Karpas-422 (cell line): Measurements from ENCODE around the gene GALNT18. TPM values are rescaled to one million over a fixed set of nuclear protein-coding genes. Genes with fewer than 3 reads are reported as not detected.

Experiments used
- DNase-seq: peaks from one replicate; pipeline ENCODE4 v3.0.0-alpha.2; 2015
- H2AFZ ChIP-seq: fragments of 200-600 bp; sonication (generic); 2 replicates; pipeline ENCODE4 v1.6.1; 2014; ENCODE audit warnings: antibody characterized with exemption, low read length, mixed read lengths
- H3K27ac ChIP-seq: fragments of 200-600 bp; sonication (generic); 2 replicates; pipeline ENCODE4 v1.5.1; 2014; ENCODE audit warnings: mild to moderate bottlenecking, low read length, moderate library complexity
- H3K27me3 ChIP-seq: fragments of 200-600 bp; sonication (generic); 2 replicates; pipeline ENCODE4 v1.6.1; 2014; ENCODE audit warnings: low read length, mixed read lengths
- H3K36me3 ChIP-seq: fragments of 200-600 bp; sonication (generic); 2 replicates; pipeline ENCODE4 v1.6.1; 2014; ENCODE audit warnings: low read length, mixed read lengths; ENCODE audit not compliant: insufficient read depth
- H3K4me1 ChIP-seq: fragments of 200-600 bp; sonication (generic); 2 replicates; pipeline ENCODE4 v1.6.1; 2014; ENCODE audit warnings: mild to moderate bottlenecking, low read length, mixed read lengths
- H3K4me2 ChIP-seq: fragments of 200-600 bp; sonication (generic); 2 replicates; pipeline ENCODE4 v1.6.1; 2014; ENCODE audit warnings: low read length, low read depth, mild to moderate bottlenecking; ENCODE audit not compliant: poor library complexity, severe bottlenecking
- H3K4me3 ChIP-seq: fragments of 200-600 bp; sonication (generic); 2 replicates; pipeline ENCODE4 v1.5.1; 2014; ENCODE audit warnings: mild to moderate bottlenecking, antibody characterized with exemption, low read length, mixed read lengths
- H3K79me2 ChIP-seq: fragments of 200-600 bp; sonication (generic); 2 replicates; pipeline ENCODE4 v1.6.1; 2014; ENCODE audit warnings: mild to moderate bottlenecking, low read length, mixed read lengths
- H3K9ac ChIP-seq: fragments of 200-600 bp; sonication (generic); 2 replicates; pipeline ENCODE4 v1.6.0; 2014; ENCODE audit warnings: low read length
- H3K9me2 ChIP-seq: fragments of 200-600 bp; sonication (generic), shearing (Covaris generic); replicated peaks from 2 replicates; pipeline ENCODE4 v1.6.0; 2014; ENCODE audit warnings: mild to moderate bottlenecking, low read length, moderate library complexity; ENCODE audit not compliant: insufficient read depth
- H3K9me3 ChIP-seq: fragments of 300-700, 200-600 bp; sonication (generic); 2 replicates; pipeline ENCODE4 v1.6.1; 2014; ENCODE audit warnings: low read length, mixed read lengths
- H4K20me1 ChIP-seq: fragments of 200-600 bp; sonication (generic); 2 replicates; pipeline ENCODE4 v1.6.1; 2014; ENCODE audit warnings: mild to moderate bottlenecking, antibody characterized with exemption, low read length, low read depth; ENCODE audit not compliant: insufficient read depth
- total RNA-seq: library from RNA; depleted of rRNA; stranded (reverse); fragments of >200 nt; shearing (Covaris generic); gene quantifications from 2 replicates; pipeline ENCODE4 v1.2.3, GENCODE V29; 2014; ENCODE audit warnings: low replicate concordance

Gene GALNT18
- total RNA-seq, 1 experiment from 2014 or later: not detected

DNA sequence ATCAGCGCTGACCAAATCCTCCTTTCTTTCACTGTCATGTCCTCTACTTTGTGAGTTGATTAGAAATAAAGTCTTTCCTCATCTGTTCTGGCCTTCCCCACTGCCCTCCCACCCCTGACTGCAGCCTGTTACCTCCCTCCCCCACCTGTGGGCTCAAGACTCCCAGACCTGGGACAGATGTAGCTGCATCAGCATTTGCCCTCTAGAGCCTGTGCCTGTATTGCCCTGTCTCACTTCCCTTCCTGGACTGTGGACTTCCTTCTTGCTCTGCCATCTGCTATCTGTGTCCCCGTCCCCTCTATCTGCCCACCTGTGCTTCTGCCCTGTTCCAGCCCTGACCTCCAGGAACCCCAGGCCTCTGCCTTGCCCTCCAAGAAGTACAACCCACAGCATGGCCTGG lies 122.5 kb downstream of the GALNT18 start:
- no peak for DNase-seq
- Histone ChIP-seq H3K36me3 (no peaks in the 10 kb centered on the region), H2AFZ (no peak overlapping the region), H3K4me3 (no peak overlapping the region), H3K9ac (no peak overlapping the region), H3K4me2 (no peak overlapping the region), H3K9me3 (no peaks in the 10 kb centered on the region), H3K4me1 (no peaks in the 10 kb centered on the region), H3K27me3 (no peaks in the 10 kb centered on the region), H3K27ac (no peak overlapping the region), H3K79me2 (no peaks in the 10 kb centered on the region), H4K20me1 (no peaks in the 10 kb centered on the region), H3K9me2 (no peaks in the 10 kb centered on the region)

DNA sequence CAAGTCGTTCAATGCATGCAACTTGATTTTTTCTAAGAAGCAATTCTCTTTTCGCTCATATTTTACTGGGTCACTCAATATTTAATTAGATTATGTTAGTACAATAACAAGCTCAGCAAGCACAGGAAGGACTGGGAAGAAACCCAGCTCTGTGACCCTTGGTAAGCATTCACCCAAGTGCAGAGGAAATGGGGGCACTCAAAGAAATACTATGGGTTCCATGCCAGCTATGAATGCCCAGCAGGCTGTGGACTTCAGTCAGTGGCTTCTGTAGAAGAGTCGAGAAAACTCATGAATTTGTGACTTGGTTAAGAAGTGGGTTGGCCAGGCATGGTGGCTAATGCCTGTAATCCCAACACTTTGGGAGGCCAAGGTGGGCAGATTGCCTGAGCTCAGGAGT lies 123.6 kb downstream of the GALNT18 start:
- Histone ChIP-seq H4K20me1 (no peaks in the 10 kb centered on the region), H3K36me3 (no peaks in the 10 kb centered on the region), H3K4me3 (no peak overlapping the region), H3K79me2 (no peaks in the 10 kb centered on the region), H3K27me3 (no peaks in the 10 kb centered on the region), H3K4me1 (no peaks in the 10 kb centered on the region), H2AFZ (no peak overlapping the region), H3K27ac (no peak overlapping the region), H3K4me2 (no peak overlapping the region), H3K9me2 (no peaks in the 10 kb centered on the region), H3K9me3 (no peaks in the 10 kb centered on the region), H3K9ac (no peak overlapping the region)
- no peak for DNase-seq

DNA sequence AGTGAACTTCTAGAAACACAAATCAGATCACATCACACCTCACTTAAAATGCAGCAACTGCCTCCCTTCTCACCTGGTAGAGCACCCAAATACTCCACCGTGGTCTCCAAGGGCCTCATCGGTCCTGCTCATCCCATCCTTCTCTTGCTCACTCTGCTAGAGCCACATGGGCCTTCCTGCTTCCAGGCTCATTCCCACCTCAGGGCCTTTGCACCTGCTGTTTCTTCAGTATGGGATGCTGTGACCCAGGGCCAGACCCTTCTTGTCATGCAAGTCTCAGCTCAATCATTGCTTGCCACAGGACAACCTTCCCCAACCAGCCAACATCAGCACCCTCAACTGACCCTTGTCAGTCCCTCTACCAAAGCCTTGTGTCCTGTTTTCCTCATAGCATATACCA lies 124.9 kb downstream of the GALNT18 start:
- no peaks in the 10 kb centered on the region for H3K4me1 ChIP-seq
- no peaks in the 10 kb centered on the region for H3K36me3 ChIP-seq
- no peaks in the 10 kb centered on the region for H3K9me3 ChIP-seq
- no peaks in the 10 kb centered on the region for H3K79me2 ChIP-seq
- no peaks in the 10 kb centered on the region for H4K20me1 ChIP-seq
- H2AFZ ChIP-seq: no peak overlapping the region
- H3K4me3 ChIP-seq: no peak overlapping the region
- H3K27ac ChIP-seq: no peak overlapping the region
- H3K9me2 ChIP-seq: no peaks in the 10 kb centered on the region
- H3K9ac ChIP-seq: no peak overlapping the region
- no peaks in the 10 kb centered on the region for H3K27me3 ChIP-seq
- no peak overlapping the region for H3K4me2 ChIP-seq
- no peak for DNase-seq

DNA sequence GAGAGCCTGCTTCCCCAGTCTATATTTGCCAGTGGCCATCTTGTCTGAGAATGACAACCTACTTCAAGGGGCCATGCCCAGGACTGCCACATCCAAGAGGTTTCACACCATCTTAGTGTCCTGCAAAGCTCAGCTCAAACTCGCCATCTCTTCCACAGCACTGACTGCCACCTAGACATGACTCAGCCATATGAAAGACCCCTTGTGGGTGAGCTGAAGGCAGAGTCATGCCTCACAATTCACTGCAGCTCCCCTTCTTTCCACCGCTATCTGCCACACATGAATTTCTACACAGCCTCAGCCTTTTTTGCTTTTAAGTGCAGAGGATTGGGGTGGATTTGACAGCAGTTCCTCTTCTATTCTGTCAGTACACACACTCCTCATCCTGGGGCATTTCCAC lies 127.5 kb downstream of the GALNT18 start:
- no peaks in the 10 kb centered on the region for H3K79me2 ChIP-seq
- H4K20me1 ChIP-seq: no peaks in the 10 kb centered on the region
- no peak overlapping the region for H3K27ac ChIP-seq
- H2AFZ ChIP-seq: no peak overlapping the region
- no peaks in the 10 kb centered on the region for H3K9me2 ChIP-seq
- H3K9me3 ChIP-seq: no peaks in the 10 kb centered on the region
- H3K36me3 ChIP-seq: no peaks in the 10 kb centered on the region
- no peak for DNase-seq
- no peaks in the 10 kb centered on the region for H3K4me1 ChIP-seq
- H3K4me2 ChIP-seq: no peak overlapping the region
- no peaks in the 10 kb centered on the region for H3K27me3 ChIP-seq
- H3K4me3 ChIP-seq: no peak overlapping the region
- no peak overlapping the region for H3K9ac ChIP-seq

DNA sequence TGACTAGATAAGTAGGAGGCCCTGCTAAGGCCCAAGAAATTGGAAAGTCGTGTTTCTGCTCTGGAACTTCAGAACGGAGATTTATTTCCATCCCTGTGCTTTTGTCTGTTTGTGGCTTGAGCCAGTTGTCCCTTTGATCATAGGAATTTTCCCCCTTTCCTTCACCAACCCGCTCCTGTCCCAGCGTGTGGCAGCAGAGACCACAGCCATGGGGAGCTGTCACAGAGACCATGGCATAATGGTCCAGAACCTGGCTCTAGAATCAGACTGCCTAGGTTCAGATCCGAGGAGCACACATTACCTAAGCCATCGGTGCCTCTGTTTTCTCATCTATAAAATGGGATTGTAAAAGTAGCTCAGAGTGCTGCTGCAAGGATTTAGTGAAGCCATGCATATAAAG lies 128.1 kb downstream of the GALNT18 start:
- Histone ChIP-seq H3K9ac (no peak overlapping the region), H3K4me2 (no peak overlapping the region), H3K4me1 (no peaks in the 10 kb centered on the region), H3K36me3 (no peaks in the 10 kb centered on the region), H3K9me2 (no peaks in the 10 kb centered on the region), H3K4me3 (no peak overlapping the region), H3K9me3 (no peaks in the 10 kb centered on the region), H3K79me2 (no peaks in the 10 kb centered on the region), H4K20me1 (no peaks in the 10 kb centered on the region), H3K27ac (no peak overlapping the region), H2AFZ (no peak overlapping the region), H3K27me3 (no peaks in the 10 kb centered on the region)
- DNase-seq: no peak

DNA sequence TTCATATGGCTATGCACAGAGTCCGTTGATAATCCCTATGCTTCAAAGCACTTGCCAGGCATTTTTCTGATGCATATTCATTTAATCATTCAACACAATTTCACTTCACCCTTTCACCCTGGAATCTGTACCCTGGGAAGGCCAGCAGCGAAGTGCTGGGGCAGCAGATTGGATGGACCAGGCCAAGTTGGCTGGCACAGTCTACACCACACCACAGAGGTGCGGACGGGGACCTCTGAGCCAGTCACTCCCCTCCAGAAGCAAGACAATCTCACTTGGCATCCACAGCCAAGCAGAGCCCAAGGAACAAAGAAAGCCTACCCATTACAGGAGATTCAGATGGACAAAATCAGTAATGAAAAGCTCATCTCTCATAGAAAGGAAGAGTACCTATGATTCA lies 130.2 kb downstream of the GALNT18 start:
- H3K27me3 ChIP-seq: no peaks in the 10 kb centered on the region
- no peaks in the 10 kb centered on the region for H3K4me1 ChIP-seq
- no peak overlapping the region for H3K27ac ChIP-seq
- no peak overlapping the region for H3K9ac ChIP-seq
- H3K9me2 ChIP-seq: no peaks in the 10 kb centered on the region
- no peaks in the 10 kb centered on the region for H3K36me3 ChIP-seq
- H3K4me3 ChIP-seq: no peak overlapping the region
- no peaks in the 10 kb centered on the region for H3K9me3 ChIP-seq
- no peak overlapping the region for H2AFZ ChIP-seq
- no peaks in the 10 kb centered on the region for H4K20me1 ChIP-seq
- no peak for DNase-seq
- no peaks in the 10 kb centered on the region for H3K79me2 ChIP-seq
- no peak overlapping the region for H3K4me2 ChIP-seq

DNA sequence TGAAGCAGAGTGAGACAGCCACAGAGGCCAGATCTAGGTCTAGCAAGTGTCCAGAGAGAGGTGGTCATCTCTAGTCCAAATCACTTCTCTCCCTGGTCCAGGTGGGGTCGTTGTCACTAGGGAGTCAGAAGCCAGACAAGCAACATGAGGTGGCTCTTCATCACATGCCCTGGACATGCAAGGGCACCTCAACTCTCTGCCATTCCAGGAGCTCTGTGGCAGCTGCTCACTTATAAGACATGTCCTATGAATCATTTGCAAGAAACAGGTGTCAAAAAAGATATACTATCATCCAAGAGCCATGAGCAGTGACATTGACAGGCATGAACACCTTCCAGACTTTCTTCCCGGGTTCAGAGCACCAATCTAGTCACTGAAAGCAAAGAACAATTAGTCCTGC lies 130.8 kb downstream of the GALNT18 start:
- DNase-seq: no peak
- H3K79me2 ChIP-seq: no peaks in the 10 kb centered on the region

DNA sequence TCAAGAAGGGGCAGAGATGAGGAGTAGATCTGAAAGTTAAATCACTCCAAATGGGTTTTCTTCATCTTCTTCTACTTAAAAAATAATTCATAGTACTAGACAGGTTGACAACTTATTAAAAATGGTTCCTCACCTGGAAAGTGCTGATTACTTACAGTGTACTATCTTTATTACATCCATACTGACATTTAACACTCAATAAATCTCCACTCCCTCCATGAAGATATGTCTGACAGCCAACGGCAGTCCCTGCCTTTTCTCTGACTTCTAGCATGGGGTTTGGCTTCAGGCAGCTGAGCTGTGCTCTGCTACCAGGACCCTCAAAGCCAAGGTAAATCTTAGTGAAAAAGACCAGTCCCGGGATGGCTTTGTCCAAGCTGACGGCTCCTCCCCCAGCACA lies 135.4 kb downstream of the GALNT18 start:
- H3K4me1 ChIP-seq: no peaks in the 10 kb centered on the region
- H3K27me3 ChIP-seq: no peaks in the 10 kb centered on the region
- H3K9ac ChIP-seq: no peak overlapping the region
- no peaks in the 10 kb centered on the region for H3K9me3 ChIP-seq
- H3K36me3 ChIP-seq: no peaks in the 10 kb centered on the region
- DNase-seq: no peak
- no peak overlapping the region for H3K4me2 ChIP-seq
- no peaks in the 10 kb centered on the region for H3K9me2 ChIP-seq
- H4K20me1 ChIP-seq: peaks cover 3% of the 10 kb centered on the region; the same call in 1 of the 2 replicates
- no peaks in the 10 kb centered on the region for H3K79me2 ChIP-seq
- no peak overlapping the region for H3K4me3 ChIP-seq
- no peak overlapping the region for H2AFZ ChIP-seq
- no peak overlapping the region for H3K27ac ChIP-seq

More for the DNA sequence above, 130.8 kb downstream of the GALNT18 start:
- no peaks in the 10 kb centered on the region for H3K36me3 ChIP-seq
- H3K9me3 ChIP-seq: no peaks in the 10 kb centered on the region
- H2AFZ ChIP-seq: no peak overlapping the region
- H3K9ac ChIP-seq: no peak overlapping the region
- no peaks in the 10 kb centered on the region for H3K9me2 ChIP-seq
- no peak overlapping the region for H3K4me3 ChIP-seq
- no peaks in the 10 kb centered on the region for H3K27me3 ChIP-seq
- no peak overlapping the region for H3K27ac ChIP-seq
- no peaks in the 10 kb centered on the region for H4K20me1 ChIP-seq
- no peak overlapping the region for H3K4me2 ChIP-seq
- H3K4me1 ChIP-seq: no peaks in the 10 kb centered on the region

DNA sequence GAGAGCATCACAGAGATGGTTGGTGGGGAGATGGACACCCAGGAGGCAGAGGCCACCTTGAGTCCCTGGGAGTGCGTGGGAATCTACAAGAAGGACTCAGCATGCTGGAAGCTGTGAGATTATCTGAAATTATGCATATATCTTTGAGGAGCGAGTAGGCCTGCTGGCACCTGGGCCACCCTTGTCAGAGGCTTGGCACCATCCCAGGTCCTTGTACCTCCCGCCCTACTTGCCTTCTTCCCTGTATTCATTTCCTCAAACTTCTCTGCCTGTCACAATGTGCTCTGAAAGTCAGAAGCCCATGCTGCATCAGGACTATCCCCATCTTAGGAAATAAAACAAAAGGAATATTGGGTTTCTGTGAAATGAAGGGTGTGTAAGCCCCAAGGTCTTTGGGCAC lies 135.8 kb downstream of the GALNT18 start:
- no peak overlapping the region for H3K4me2 ChIP-seq
- H3K27me3 ChIP-seq: no peaks in the 10 kb centered on the region
- no peak overlapping the region for H3K4me3 ChIP-seq
- no peak overlapping the region for H3K9ac ChIP-seq
- H3K9me3 ChIP-seq: no peaks in the 10 kb centered on the region
- H3K9me2 ChIP-seq: no peaks in the 10 kb centered on the region
- H3K27ac ChIP-seq: no peak overlapping the region
- H4K20me1 ChIP-seq: peaks cover 3% of the 10 kb centered on the region; the same call in 1 of the 2 replicates
- H3K79me2 ChIP-seq: no peaks in the 10 kb centered on the region
- H3K36me3 ChIP-seq: no peaks in the 10 kb centered on the region
- no peak overlapping the region for H2AFZ ChIP-seq
- no peak for DNase-seq
- H3K4me1 ChIP-seq: no peaks in the 10 kb centered on the region
